HG03432 (cell line): Measurements from ENCODE around the gene TMIE.
"Not testable (repeated sequence)": the region's sequence is repeated elsewhere in the genome, so short reads cannot be mapped to it uniquely, and the experiment has no call there.

Source experiments
- ATAC-seq: cut with Tn5 transposase; IDR thresholded peaks from one replicate; pipeline ENCODE4 v1.9.1; 2021; ENCODE audit warnings: mild to moderate bottlenecking, moderate library complexity; ENCODE audit not compliant: unreplicated experiment

Gene TMIE

DNA sequence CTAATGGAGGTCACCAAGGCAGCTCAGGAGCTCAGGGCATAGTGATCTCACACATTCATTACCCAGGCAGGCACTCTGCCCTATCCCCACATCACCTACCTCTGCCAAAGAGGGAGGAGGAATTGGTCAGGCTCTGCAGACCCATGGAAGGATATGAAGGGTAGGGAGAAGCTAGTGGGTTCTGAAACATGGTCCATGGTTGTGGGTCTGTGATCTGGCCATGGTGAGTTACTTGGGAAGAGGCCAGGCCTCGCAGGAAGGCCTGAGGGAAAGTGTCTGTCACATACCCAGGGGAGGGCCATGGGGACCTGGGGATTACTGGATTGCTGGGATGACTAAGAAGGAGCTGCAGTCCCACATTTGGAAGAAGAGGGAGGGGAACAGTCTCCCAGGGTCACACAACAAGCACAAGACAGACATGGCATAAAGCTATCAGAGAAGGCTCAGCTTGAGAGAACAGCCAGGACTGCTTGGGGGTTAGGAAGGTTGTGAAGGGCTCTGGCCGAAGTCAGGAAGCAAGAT lies 17.9 kb downstream of the TMIE start:
- no peak for ATAC-seq

DNA sequence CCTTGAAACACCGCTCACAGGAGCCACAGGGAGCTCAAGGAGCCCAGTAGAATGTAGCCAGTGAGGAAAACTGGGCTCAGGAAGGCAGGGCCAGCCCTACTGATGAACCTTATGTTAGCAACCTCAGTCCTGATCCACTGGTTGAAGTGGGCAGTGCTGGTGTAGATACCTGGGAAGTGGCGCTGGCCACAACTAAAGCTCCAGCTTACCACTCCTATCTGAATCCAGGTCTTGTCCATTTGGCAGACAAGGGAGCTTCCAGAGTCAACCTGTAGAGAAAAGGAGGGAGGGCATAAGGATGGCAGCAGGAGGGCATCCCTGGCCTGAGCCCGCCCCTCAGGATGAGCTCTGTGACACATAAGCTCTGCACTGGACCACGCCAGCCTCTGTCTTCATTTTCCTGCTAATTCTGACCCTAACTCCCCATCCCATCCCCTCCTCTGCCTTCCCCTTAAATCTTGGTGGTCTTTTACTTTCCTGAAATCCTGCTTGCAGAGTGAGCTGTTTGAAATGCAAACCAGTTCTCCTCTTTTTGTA lies 18.6 kb downstream of the TMIE start:
- no peak for ATAC-seq

DNA sequence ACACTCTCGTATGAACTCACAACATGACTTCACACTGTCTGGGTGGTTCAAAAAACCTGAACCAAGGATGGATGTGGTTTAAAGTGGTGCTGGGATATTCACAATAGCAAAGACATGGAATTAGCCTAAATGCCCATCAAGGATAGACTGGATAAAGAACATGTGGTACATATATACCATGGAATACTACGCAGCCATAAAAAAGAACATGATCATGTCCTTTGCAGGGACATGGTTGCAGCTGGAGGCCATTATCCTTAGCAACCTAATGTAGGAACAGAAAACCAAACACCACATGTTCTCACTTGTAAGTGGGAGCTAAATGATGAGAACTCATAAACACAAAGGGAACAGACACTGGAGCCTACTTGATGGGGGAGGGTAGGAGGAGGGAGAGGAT lies 19.8 kb downstream of the TMIE start:
- no peak for ATAC-seq

DNA sequence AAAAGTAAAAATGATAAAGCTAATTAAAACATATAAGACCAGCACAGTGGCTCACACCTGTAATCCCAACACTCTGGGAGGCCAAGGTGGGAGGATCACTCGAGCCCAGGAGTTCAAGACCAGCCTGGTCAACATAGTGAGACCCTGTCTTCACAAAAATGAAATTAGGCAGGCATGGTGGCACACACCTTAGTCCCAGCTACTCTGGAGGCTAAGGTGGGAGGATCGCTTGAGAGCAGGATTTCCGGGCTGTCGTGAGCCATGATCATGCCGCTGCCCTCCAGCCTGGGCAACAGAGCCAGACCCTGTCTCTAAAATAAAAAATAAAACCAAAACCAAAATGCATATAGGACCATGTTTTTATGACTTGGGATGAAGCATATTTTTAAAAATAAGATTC lies 21.3 kb downstream of the TMIE start:
- ATAC-seq, result no peak

DNA sequence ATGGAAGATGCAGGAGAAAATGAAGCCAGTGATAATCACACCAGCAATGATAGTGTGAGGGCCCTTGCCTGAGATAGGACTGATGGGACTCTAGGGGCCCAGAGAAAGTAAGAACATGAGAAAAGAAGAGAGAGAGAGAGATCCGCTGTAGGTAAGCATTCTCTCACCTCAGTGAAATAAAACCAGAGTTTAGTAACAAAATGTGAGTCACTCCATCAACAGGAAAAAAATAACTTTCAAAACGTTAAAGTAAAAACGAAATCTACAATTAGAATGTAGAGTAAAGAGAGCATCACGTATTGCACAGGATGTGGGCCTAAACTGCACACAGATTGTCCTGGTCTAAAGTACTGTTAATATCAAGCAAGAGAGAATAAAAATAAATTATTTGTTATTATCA lies 23.2 kb downstream of the TMIE start:
- no peak for ATAC-seq

DNA sequence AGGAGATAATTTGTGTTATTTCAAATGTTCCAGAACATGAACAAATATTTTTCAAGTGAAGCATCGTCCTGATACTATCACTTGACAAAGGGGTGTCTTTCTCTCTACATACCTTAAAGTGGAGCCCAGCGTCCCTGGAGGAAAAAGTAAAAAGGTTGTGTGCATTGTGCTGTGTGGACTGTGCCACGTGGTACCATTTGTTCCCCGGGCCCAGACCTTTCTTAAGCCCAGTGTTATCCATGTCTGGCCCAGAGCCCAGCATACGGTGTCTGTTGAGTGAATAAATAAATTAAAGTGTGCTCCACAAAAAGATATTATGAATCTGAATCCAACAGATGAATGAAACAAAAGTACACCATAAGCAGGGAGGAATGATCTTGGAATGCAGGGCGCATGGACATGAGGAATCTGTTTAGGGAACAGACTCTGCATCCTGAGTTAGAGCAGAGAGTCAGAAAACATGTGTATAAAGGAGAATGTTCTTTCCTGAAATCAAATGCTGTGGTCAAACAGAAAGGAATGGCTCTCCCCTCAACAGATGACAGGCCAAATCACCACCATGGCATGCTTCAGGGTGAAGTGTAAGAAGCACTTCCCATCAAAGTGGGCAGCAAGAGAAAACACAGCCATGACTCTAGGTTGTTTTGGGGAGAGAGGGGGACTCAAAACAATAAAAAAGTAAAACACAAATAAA lies 24.6 kb downstream of the TMIE start:
- no peak for ATAC-seq

DNA sequence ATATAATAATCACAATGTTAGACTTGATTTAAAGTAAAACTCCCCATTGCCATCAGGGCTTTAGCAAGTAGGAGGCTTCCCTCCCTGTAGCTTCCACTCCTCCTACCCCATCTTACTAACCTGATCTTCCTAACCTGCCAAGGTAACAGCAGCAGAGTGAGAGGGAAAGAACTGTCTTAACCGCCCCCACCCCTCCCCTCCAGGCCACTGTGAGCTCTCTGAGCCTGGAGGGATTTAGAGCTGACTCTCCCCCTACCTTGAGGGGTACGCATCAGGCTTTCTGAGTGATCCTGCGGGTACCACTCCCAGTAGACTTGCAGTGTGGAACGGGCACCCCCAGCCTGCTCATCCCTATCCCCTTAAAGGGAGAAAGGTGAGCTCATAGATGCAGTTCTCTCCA lies 27.8 kb downstream of the TMIE start:
- no peak for ATAC-seq

DNA sequence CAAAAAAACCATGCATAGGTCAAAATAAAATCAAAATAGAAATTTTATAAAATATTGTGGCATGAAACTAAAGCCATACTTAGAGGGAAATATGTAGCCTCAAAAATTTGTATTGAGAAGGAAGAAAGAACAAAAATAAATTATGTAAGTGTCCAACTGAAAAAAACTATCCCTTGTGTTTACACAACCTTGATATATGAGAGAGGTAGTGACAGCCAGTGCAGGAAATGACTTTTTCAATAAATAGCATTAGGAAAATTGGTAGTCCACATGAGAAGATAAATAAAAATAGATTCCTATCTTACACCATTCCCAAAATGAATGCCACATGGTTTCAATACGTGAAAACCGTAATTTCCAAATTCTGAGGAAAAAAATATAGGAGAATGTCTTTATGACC lies 29.6 kb downstream of the TMIE start:
- ATAC-seq, result no peak

DNA sequence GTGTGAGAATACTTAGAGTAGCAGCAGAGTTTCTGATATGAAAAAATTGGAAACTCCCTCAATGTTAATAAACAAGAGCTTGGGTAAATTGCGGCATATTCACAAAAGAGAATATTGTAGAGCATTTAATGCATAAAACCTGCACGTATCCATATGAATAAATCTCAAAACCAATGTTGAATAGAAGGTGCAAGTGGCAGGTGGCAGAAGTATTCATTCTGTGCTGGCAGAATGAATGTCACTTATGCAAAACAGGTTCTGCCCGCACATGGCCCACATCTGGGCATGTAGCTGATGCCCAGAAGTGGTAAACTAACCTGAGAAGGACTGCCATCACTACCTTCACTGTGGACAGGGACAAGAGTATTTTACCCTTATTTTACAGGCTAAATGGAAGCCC lies 30.6 kb downstream of the TMIE start:
- no peak for ATAC-seq

DNA sequence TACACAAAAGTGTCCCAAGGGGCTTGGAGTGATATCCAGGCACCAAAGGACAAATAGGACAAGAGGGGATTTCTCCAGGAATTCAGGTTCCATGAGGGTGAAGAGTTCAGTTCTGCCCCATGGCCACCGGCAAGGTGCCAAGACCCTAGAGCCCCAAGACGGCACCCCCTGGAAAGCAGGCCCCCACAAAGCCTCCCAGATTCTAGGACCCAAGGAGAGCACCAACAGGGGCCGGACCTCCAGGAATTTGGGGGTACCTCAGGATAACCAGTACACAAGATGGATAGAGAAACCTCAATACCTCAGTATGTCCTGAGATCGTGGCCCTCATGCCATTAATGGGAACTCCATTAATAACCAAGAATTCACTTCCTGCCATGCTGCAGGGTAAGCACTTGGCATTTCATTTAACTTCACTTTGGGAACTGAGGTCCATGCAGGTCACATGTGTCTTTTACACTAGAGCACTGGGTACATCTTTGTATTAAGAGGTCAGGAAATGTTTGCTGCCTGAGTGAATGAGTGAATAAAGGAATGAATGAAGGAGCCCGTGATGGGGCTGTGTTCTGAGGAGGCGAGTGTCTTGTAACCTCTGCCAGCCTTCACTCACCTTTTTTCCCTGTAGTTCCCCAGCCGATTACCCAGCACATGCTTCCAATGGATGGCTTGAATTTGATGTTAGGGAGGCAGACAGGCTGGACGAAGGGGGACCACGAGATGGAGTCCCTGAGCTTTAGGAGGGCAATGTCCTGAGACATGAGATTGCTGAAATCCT lies 32.0 kb downstream of the TMIE start:
- ATAC-seq, result no peak

DNA sequence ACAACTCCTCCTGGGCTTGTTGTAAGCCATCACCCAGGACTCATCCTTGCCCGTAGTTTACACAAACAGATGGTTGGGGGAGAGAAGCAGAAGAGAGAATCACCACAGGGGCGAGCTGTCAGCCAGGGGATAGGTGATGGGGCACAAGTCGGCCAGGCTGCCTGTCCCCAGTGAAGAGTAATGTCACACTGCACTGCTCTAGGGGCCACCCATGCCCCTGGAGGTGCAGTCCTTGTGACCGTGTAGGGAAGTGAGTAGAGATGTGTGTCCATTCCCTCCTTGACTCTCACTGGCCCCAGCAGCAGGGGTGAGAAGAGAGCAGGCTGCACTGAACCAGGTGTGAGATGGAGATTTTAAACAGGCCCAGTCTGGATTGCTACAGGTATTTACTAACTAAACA lies 33.6 kb downstream of the TMIE start:
- ATAC-seq, result no peak

DNA sequence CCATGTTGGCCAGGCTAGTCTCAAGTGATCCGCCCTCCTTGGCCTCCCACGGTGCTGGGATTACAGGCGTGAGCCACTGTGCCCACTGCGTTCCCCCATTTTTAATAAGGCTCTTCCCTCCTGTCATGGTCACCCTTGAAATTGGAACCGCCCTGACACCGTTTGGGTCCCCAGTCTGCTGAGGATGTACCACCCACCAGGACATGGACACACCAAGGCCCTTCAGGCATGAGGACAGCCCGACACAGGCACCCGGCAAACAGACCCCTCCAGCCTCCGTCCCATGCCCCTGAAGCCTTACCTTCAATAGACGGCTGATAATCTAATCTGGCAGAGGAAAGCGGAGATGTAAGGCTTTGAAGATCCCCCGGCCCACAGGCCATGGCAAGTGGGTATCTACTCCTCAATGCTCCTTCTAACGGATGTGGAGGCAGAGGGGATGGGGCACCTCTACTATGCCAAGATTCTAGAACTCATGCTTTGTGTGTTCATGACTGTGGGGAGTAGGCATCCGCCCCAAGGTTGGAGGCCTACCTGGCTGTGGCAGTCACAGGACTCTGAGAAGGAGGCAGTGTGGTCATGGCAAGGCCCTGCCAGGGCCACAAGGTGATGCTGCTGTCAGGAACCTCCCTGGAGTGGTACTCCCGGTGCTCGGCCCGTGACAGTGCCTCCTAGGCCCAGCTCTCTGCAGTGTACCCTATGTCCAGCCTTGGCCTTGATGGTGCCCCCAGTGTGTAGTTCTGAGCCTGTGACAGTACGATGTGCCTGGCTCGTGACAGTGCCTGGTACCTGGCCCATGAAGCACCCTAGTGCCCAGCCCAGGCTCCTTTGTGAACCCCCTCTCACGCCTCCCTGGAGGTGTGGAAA lies 35.0 kb downstream of the TMIE start:
- no peak for ATAC-seq

DNA sequence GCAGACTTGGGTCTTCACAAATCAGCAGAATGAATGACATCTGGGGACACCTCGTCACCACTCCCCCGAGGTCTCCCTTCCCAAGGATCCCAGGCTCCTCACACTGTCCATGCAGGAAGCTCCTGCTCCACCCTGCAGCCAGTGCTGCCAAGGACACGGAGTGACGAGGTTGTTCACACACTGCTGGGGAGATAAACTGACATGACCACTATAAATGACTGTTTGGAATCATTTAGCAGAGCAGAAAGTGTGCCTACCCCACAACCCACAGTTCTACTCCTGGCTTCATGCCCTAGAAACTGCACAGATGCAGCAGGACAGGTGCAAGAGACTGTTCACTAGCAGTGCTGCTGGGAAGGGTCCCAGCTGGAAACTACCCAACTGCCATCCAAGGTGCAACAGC lies 36.1 kb downstream of the TMIE start:
- no peak for ATAC-seq

DNA sequence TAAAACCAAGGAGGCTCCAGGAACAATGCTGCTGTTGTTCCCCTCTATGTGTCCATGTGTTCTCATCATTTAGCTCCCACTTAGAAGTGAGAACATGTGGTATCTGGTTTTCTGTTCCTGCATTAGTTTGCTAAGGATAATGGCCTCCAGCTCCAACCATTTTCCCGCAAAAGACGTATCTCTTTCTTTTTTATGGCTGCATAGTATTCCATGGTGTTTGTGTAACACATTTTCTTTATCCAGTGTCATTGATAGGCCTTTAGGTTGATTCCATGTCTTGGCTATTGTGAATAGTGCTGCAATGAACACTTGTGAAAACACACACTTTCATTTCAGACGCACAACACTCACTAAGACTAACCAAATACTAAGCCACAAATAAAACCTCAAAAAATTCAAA lies 38.4 kb downstream of the TMIE start:
- ATAC-seq, result not testable (repeated sequence)

DNA sequence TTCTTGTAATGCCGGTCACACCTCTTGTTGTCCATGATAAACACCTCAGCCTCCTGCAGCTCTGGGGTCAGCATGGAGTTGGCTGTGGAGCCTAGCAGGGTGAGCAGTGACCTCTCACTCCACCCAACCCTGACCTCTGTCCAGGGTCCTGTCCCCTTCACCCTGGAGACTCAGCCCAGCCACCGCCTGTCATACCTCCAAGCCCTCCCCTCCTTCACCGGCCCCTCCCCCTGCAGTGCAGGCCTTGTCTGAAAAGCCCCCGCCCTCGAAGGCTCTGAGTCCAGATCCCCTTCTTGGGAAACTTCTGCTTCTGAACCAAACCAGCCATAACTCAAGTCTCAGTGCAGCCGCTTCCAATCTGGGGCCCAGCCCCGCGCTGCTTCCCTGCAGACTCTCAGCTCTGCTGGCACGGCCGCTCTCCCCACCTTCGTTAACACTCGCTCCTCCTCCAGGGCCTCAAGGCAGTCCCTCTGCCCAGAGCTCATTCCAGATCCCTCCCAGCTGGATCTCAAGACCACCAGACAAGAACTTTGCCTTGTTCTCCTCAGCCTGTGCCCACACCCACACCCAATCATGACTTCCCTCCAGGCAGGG lies 41.9 kb downstream of the TMIE start:
- ATAC-seq, result no peak

DNA sequence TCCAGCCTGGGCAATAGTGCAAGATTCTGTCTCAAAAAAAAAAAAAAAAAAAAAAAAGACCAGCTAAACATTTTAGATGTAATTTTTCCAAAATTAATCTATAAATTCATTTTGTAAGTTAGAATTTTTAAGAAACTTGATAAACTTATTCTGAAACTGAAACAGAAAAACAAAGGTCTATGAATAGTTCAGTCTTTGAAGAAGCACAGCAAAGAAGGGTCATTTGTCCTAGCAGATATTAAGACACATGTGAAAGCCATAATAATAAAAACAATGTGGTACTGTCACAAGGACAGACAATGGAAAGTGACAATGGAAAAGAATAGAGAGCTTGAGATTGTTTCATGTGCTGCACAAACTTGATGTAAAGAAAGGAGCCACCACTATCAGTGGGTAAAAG lies 45.5 kb downstream of the TMIE start:
- no peak for ATAC-seq

DNA sequence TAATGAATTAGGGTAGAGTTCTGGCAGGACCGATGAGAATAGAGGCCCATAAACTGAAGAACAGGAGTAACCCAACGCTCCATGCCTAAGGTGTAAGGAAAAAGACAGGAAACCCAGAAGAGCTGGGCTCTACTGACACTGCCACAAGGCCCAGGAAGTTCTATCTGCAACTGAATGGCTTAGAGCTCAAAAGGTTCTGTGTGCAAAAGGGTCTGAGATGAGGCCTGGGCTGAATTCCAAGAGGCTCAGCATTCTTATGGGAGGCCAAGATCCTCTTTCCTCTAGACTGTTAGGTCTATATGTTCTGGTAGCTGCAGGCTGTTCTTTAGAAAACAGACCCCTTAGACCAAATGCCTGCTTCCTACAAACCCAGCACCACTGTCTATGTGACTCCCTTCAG lies 47.0 kb downstream of the TMIE start:
- ATAC-seq, result no peak

DNA sequence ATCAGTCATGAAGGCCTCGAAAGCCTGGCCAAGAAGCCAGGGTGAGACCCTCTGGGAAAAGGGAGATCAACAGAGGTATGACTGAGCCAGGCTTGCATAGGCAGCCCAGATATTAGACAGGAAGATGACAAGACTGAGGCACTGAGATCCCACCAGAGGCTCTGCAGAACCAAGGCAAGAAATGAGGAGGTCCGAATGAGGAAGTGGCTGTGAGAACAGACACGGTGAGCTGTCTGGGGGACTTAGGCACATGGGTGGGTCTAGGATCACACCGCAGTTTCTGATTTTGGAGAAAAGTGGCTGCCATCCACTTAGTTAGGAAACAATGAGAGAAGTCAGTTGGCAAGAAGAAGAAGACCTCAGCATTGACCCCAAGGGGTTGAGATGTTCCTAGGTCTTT lies 47.9 kb downstream of the TMIE start:
- no peak for ATAC-seq

DNA sequence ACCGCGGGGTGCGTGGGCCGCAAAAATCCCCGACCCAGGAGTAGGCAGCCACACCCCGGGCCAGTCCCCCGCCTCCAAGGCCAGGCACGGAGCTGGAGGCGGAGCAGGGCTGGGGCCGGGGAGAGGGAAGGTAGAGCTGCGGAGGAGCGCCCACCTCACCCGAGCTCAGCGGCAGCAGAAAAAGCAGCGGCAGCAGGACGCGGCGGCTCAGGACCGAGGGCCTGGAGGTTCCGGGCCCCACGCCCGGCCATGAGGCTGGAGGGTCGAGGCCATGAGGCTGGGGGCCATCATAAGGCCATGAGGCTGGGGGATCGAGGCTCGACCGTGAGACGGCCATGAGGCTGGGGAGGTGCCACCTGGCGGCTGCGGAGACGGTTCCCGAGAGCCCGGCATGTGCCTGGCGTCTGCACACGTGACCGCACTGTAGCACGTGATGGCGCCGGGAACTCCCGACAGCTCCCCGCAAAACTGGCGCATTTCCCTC lies 49.4 kb downstream of the TMIE start:
- ATAC-seq, result no peak

DNA sequence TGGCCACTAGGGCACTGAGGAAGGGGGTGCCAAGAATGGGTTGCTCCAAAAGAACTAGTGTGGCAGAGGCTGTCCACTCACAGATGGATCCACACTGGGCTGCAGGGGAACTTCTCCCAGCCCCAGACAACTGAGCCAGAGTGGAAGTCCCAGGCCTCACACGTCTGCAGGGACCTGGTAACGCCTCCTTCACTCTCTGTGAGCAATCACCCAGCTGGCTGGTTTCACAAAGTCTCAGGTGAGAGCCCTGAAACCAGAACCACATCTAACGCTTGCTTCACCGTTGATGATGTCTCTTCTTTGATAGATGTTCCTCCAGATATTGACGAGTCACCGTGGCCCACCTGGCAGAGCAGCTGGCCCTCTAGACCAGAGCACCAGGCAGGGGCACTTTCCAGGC lies 51.9 kb downstream of the TMIE start:
- not testable (repeated sequence) for ATAC-seq

DNA sequence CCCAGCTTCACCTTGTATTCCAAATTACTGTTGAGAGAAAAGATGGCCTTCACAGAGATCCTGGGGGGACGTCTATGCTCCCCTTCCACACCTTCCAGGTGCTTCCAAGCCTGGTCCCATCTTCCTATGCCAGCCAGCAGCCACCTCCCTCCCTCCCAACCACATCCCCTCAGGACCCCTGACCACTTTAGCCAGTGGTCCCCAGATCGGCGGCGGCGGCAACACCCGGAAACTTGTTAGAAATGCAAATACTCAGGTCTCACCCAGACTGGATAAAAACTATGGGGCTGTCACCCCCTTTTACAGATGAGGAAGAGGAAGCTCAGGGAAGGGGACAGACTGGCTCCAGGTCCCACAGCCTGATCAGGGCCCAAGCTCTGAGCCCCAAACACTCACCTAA lies 54.5 kb downstream of the TMIE start:
- no peak for ATAC-seq
